ENCODE measurements around the gene EML5.

The EML5 gene

GRCh38 chr14:88829188-88829587 is 36.4 kb upstream of the EML5 start:
- Histone ChIP-seq H3K27me3 (ENCODE audit: control insufficient read depth, insufficient read depth, low read length) (no peaks in the 10 kb centered on the region), H3K9ac (no peak overlapping the region), H3K9me3 (ENCODE audit: control insufficient read depth, low read length) (no peaks in the 10 kb centered on the region), H3K27ac (no peak overlapping the region), H3K79me2 (peaks cover 6% of the 10 kb centered on the region), H3K4me3 (ENCODE audit: low read depth, low read length) (no peak overlapping the region), H3K4me2 (ENCODE audit: low read length) (no peak overlapping the region), H2AFZ (no peak overlapping the region), H3K36me3 (ENCODE audit: control insufficient read depth, insufficient read depth, low read length) (no peaks in the 10 kb centered on the region), H3K4me1 (peaks cover 2% of the 10 kb centered on the region)
- no peak for TF ChIP-seq CTCF (IDR thresholded peaks at IDR 0.05)

- H3K27ac ChIP-seq: no peak overlapping the region
Observed at GRCh38 chr14:88825503-88825902, 32.8 kb upstream of the EML5 start.

GRCh38 chr14:88825078-88825458 is 32.3 kb upstream of the EML5 start:
- no peaks in the 10 kb centered on the region for H3K27me3 ChIP-seq (ENCODE audit: control insufficient read depth, insufficient read depth, low read length)
- H3K9me3 ChIP-seq (ENCODE audit: control insufficient read depth, low read length): no peaks in the 10 kb centered on the region
- peaks cover 6% of the 10 kb centered on the region for H3K79me2 ChIP-seq
- peak overlapping the region; percentile 75 for H3K4me3 ChIP-seq (ENCODE audit: low read depth, low read length)
- H3K4me2 ChIP-seq (ENCODE audit: low read length): peak overlapping the region; percentile 96
- H3K9ac ChIP-seq: peak overlapping the region; percentile 68
- no peak for TF ChIP-seq CTCF (IDR thresholded peaks at IDR 0.05)
- no peaks in the 10 kb centered on the region for H3K4me1 ChIP-seq
- H2AFZ ChIP-seq: peak overlapping the region; percentile 98
- peak overlapping the region; percentile 94 for H3K27ac ChIP-seq
- no peaks in the 10 kb centered on the region for H3K36me3 ChIP-seq (ENCODE audit: control insufficient read depth, insufficient read depth, low read length)

More at GRCh38 chr14:88825503-88825902, 32.8 kb upstream of the EML5 start:
- H3K36me3 ChIP-seq (ENCODE audit: control insufficient read depth, insufficient read depth, low read length): no peaks in the 10 kb centered on the region
- H3K4me3 ChIP-seq (ENCODE audit: low read depth, low read length): peak overlapping the region; percentile 75
- H3K4me2 ChIP-seq (ENCODE audit: low read length): peak overlapping the region; percentile 96
- H2AFZ ChIP-seq: peak overlapping the region; percentile 98
- H3K27me3 ChIP-seq (ENCODE audit: control insufficient read depth, insufficient read depth, low read length): no peaks in the 10 kb centered on the region
- H3K9me3 ChIP-seq (ENCODE audit: control insufficient read depth, low read length): no peaks in the 10 kb centered on the region
- no peak overlapping the region for H3K9ac ChIP-seq
- H3K79me2 ChIP-seq: peaks cover 6% of the 10 kb centered on the region
- TF ChIP-seq CTCF (IDR thresholded peaks at IDR 0.05): no peak
- H3K4me1 ChIP-seq: no peaks in the 10 kb centered on the region

- no peaks in the 10 kb centered on the region for H3K4me1 ChIP-seq
Observed at GRCh38 chr14:88824314-88825077, 31.7 kb upstream of the EML5 start, which contains the start of gene TTC8. TTC8 (plus strand) TSS chr14:88824651; CDS start chr14:88824708, 57 bp downstream.

More at GRCh38 chr14:88824314-88825077, 31.7 kb upstream of the EML5 start, which contains the start of gene TTC8:
- no peaks in the 10 kb centered on the region for H3K27me3 ChIP-seq (ENCODE audit: control insufficient read depth, insufficient read depth, low read length)
- peak within 1 kb of the TSS; percentile 75 for H3K4me3 ChIP-seq (ENCODE audit: low read depth, low read length)
- TF ChIP-seq CTCF (IDR thresholded peaks at IDR 0.05): peak; percentile 7
- peak within 1 kb of the TSS; percentile 98 for H2AFZ ChIP-seq
- no peaks in the 10 kb centered on the region for H3K9me3 ChIP-seq (ENCODE audit: control insufficient read depth, low read length)
- peak within 1 kb of the TSS; percentile 68 for H3K9ac ChIP-seq
- H3K36me3 ChIP-seq (ENCODE audit: control insufficient read depth, insufficient read depth, low read length): no peaks in the 10 kb centered on the region
- H3K27ac ChIP-seq: peak within 1 kb of the TSS; percentile 94
- peaks cover 6% of the 10 kb centered on the region for H3K79me2 ChIP-seq
- peak within 1 kb of the TSS; percentile 96 for H3K4me2 ChIP-seq (ENCODE audit: low read length)
